GM18511 (cell line): ENCODE data around the gene GCN1.

ENCODE experiments used
- ATAC-seq: cut with Tn5 transposase; IDR thresholded peaks from one replicate; pipeline ENCODE4 v1.9.1; 2021; ENCODE audit warnings: mild to moderate bottlenecking, moderate library complexity; ENCODE audit not compliant: unreplicated experiment

Gene GCN1

DNA sequence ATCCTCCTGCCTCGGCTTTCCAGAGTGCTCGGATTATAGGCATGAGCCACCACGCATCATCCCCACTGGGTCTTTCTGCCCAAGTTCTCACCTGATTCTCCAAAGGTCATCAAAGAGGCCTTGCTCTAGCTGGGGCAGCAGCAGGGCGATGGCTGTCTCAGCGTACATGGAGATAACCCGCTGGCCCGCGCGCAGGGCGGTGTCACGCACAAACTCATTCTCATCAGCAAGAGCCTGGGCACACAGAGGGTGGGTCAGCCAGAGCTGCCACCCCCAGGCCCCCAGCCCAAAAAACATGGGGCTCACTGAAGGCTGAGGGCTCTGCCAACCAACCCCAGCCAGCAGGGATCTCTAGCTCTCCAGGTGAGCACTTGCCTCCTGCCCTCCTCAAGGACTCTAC, 50.3 kb downstream of the GCN1 start:
- ATAC-seq, result no peak

DNA sequence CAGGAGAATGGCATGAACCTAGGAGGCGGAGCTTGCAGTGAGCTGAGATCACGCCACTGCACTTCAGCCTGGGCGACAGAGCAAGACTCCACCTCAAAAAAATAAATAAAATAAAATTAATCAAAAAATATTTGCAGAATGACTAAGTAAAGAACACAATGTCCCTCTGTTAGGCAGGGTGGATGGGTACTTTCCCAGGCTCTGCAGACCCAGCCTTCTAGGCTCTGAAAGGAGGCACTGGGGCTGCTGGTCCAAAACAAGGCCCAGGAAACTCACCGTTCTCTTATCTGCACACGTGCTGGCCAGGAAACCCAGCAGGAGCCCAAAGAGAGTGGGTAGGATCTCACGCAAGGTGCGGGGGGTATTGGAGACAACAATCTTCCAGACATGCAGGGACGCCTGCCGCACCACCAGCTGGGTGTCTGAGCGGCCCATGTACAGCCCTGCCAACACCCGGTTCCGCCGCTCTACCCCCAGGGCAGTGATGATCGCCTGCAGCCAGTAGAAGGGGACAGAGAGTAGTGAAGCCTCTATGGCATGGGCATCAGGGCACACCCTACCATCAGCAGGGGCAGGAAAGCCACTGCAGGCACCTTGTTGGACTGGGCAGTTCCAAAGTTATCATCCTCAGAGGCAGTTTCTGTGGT, 52.2 kb downstream of the GCN1 start:
- no peak for ATAC-seq

DNA sequence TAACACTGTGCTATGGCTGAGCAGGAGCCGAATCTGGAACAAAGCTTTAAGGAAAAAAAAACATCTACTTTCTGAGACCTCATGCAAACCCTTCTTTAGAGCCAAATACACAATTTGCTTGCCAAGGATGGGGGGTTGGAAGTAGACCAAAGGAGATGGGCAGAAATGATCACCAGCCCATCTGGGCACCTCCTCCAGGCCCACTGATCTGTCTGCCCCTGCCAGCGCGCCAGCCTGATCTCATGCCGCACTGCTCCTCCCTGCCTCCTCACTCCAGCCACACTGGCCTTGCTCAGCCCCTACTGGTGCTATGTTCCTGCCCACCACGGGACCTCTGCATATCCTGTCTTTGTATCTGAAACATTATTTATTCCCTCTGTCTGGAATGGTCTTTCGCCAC, 53.2 kb downstream of the GCN1 start:
- ATAC-seq, result no peak

DNA sequence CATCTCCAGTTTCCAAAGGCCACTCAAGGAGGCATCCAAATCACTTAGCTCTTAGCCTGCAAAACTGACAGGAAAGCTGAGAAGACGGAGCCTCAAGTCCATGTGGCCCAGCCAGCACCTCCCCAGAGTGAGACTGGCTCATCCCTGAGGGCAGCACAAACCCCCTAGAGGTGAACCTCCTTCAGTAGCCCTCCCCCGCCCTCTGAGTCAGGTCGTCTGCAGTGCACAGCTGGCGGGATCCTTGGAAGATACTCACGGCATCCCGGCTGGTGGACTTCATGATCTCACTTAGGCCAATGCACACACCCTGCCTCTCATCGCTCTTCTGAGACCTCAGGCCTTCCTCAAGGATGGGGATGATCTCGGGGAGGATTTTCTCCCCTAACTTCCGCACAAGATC, 53.9 kb downstream of the GCN1 start:
- ATAC-seq, result no peak

DNA sequence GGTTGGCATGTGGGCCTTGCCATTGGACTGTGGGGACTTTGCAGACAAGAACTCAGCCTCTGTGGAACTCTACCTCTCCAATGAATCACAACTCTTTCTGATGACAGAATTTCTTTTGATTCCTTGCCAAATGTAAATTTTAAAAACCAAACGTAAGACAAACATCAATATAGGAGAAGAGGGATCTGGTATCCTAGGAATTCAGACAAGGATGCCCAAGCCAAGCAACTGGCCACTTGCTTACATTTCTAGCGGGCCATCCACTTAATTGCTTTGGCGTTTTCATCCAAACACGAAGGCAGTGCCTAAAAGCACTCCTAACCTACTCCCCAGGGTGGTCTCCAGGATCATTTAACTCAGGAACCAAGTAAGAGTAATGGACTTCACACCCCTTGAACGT, 54.6 kb downstream of the GCN1 start:
- no peak for ATAC-seq

DNA sequence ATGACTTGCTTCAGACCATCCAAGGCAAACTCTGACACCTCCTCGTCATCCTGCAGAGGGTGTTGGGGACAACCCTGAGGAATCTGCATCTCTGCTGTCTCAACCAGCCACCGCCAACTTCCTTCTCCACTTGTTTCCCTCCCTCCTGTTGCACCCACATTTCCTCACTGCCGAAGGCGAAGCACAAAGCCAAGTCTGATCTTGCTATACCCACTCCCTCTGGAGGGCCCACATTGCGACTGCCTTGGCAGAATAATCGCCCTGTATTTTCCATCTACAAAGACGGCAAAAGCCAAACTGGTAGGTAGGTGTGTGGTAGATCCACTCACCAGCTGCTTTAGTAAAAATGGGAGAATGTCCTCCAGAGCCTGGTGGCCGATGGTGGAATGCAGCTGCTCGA, 56.1 kb downstream of the GCN1 start:
- ATAC-seq, result no peak

DNA sequence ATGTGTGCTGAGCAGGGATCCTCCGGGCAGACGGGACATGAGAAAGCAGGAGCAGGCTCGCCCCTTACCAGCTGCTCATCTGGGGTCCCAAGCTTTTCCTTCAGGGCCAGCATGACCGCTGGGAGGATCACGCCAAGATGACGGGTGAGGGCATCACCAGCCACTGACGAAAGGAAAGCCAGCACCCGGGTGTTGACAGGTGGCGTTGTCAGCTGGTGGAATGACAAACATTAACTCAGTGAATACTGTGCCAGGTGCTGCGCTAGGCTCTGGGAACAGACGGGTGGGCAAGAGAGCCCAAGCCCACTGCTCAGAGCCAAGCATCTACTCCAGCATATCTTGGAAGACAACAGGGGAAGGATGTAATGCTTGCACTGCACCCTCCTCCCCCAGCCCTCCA, 56.7 kb downstream of the GCN1 start:
- ATAC-seq, result no peak

DNA sequence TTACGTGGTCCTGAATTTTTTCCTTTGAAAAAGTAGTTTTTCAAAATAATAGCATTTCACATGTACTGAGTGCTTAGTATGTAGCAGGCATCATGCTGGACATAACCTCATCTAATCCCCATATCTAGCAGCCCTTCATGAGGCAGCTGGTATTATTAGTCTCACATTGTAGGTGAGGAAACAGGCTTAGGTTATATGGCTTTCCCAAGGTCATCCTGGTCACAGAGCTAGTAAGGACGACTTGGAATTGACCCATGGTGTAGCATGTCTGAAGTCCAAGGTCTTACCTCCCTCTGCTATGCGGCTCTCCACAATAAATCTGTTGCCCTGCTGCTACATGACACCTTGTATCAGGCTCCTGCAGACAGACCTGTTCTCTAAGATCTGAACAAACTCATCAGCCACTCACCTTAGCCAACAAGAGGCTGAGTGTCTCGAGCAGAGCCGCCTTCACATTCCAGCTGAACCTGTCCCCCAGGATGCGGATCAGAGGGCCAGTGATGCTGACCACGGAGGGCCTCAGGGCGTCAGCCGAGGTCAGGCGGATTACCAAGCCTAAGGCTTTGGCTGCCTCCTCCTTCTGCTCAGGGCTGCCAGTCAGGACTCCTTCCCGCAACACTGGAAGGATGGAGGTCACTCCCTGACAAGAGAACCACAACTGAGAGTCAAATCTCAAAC, 58.3 kb downstream of the GCN1 start:
- no peak for ATAC-seq

DNA sequence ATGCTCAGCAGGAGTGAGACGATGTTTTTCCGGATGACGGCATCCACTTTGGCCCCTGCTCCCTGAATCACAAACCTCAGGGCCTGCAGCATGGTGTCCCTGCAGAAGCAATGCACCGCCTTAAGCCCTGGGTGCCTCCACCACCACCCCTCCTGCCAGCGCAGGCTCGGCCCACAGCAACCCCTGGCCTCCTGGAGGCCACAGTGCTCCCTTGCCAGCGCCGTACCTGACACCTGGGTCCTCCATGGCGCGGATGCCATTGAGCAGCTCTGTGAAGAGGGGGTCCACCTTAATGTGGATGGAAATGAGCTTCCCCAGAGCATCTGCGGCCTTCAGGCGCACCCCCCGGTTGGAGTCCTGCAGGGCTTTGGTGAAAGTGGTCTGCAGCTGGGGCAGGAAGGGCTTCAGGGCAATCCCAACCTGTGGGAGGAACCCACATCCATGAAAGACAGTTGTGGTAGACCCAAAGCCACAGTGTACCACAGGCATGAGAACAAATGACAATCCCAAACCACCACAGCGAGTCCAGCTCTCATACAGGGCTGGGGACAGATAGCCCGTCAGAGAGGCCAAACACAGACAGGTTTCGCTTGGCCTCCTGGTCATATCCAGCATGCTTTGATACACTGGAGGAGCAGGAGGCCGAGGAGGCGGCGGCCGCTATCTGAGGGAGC, 60.1 kb downstream of the GCN1 start:
- ATAC-seq, result no peak

DNA sequence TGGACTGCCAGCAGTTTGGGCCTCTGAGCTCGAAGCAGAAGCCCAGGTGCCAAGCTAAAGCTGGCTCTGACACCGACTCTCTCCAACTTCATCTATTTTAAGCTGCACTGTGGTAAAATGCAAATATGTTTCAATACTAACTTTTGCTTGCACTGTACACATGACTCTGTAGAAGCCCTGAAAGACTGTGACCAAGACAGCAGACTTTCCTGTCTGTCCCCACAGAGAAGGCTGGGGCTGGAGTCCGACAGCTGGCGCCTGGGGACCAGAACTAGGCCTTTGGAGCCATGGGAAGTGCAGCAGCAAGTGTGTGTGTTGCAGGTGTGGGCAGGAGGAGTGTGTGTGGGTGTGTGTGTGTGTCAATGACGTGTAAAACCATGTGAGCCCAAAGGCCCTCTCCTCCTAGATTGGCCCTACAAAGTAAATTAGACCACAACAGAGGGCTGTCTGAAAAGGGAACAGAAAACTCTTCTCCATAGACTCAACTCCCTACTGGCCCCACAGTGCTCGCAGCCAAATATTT, 61.6 kb downstream of the GCN1 start:
- ATAC-seq, result peak; percentile 97

DNA sequence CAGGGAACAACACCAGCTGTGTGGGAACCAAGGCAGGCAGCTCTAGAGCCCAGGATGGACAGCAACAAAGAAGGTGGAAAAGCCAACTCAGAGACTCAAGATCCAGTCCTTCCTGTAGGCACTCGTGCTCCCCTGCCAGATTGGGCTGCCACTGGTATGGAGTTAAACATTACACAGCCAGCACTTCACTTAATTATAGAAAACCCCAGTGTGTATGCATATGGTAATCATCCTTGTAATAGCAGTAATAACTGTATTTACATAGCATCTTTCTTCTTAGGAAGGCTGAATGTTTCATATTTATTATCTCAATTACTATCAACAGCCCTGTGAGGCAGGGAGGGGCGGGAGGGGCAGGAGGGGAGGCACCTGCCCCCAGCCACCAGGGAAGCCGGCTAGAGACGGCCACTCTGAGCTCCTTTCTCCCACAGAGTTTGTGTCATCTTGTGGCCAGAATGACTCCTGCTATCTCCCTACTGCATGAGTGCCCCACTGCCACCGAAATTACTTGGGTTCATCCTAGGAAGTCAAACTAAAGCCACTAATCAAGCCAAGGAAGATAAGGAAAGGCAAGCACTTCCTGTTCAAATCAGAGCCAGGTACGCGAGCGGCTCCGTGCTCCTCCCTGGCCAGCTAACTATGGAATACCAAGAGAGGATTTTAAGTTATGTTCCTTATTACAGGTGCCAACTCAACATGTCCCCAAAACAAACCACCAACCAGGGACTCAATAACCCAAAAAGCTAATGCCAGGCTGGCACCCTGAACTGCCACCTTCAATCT, 62.3 kb downstream of the GCN1 start:
- no peak for ATAC-seq

DNA sequence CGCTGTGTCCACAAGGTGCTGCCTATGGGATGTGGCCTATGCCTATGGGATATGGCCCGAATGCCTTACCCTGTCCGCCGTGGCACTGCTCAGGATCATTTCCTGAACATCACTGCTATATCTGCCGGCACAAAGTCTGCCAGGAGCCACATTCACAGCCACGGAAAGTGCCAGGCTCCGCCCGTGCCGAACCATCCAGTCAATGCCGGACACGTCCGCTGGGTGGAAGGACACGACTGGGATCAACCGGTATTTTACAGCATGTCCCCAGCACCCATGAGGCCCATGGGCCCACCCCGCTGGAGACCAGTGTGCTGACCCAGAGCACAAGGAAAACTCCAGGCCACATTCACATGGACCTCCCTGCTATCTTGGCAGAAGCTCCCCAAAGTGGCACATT, 63.4 kb downstream of the GCN1 start:
- ATAC-seq, result no peak

DNA sequence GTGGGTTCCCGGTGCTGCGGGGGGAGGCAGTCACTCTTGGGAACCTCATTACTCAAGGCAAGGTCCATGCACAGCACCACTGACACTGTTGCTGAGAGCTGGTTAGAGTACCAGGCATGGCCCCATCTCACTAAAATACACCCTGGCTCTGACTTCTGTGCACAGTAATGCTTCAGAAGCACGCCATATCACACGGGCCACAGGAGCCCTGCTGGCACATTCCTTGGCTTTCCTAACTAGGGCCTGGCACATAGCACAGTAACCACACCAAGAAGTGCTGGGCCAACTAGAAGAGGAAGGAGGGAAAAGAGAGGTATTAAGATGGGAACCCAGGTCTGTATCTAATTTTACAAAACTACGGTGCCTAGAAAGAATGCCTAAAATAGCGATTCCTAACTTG, 64.5 kb downstream of the GCN1 start:
- no peak for ATAC-seq

DNA sequence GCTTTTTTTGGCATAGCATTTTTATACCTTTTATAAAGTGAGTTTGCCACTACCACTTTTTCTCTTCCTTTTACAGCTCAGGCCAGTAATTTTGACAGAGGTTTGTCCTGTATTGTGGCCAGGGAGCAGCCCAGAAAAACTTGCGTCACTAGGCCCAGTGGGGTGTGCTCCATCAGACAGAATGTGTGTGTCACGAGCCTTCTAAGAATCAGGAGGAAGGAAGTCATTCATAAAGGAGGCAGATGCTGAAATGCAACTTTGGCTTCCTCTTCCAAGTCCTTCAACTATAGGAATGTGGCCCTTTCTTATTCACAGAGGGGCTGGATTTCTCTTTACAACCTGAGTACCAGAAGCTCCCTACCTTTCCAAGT, 67.9 kb downstream of the GCN1 start:
- no peak for ATAC-seq

DNA sequence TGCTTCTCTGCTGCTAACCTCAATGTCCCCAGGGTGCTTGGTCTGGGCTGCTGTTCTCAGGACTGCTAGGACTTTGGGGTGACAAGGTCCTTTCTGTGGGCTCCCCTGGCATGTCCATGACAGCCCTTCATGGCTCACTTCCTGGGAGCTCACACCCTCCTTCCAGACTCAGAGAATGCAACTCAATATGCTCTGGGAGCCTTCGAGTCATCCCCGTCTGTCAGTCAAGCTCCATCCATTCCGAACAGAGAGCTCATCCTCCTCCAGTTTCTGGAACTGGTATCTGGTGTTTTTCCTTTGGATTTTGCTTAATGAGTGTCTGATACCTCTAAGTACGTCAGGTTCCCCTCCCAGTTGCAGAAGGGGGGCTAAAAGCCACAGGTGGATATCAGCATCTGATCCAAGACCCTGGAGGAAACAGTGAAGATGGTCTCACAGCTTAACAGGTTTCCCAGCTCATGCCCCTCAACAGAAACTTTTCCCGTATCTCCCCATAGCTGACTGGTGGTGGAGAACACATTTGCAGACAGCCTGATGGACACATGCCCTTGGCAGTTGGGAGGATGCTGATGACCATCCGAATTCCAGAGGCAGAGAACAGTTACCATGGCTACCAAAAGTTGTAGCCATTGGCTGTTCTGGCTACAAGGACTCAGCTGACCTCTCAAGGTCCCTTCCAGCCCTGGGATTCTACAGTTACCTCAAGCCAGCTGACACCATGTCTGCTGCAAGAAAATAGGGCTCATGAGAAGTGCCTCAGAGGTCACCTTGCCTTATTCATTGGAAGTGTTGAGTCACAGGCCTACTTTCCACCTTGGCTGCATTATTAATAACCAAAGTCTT, 68.5 kb downstream of the GCN1 start:
- no peak for ATAC-seq

DNA sequence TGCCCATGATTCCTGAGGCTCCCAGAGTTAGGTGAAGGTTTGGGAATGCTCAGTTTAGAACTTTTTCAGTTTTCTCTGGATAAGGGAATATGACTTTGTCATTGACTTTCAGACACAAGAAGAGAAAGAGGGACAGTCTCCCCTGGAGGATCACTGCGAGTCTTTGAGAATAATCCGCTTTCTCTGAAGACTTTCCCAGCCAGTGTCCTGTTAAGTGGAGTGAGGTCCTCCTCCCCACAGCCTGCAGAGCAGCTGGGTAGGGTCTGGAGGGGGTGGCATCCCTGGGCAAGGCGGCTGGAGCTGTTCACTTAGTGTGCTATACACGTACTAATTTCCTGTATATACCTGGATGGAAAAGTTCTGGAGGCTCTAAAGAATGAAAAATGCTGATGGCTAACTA, 69.5 kb downstream of the GCN1 start:
- no peak for ATAC-seq

DNA sequence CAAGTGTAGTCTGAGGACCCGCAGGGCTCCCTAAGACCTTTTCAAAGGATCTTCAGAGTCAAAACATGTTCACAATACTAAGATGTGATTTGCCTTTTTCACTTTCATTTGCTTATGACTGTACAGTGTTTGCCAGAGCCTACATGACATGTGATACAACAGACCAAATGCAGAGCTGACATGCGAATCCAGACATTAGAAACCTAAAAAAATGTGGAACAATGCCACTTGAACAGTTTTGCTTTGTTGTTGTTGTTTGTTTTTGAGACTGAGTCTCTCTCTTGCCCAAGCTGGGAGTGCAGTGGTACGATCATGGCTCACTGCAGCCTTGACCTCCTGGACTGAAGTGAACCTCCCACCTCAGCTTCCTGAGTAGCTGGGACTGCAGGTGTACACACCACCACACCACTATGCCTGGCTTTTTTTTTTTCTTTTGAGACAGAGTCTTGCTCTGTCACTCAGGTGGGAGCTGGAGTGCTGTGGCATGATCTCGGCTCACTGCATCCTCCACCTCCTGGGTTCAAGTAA, 72.7 kb downstream of the GCN1 start:
- ATAC-seq, result peak; percentile 52

DNA sequence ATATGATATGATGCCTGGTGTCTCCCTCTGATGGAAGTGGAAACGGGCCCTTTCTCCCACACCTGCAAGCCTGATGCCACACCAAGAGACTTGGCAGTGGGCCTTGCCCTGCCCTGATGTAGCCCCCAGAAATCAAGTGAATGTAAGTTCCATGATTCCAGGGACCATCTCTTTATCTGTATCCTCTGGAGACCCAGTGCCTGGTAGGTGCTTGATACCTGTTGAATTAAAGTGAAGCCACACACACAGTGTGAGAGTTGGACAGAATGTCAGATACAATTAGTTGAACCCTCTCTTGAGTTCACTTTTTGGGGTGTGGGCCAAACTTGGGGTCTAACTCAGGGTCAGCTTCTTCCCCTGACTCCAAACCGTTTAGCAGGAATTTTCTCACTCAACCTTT, 73.2 kb downstream of the GCN1 start:
- no peak for ATAC-seq

DNA sequence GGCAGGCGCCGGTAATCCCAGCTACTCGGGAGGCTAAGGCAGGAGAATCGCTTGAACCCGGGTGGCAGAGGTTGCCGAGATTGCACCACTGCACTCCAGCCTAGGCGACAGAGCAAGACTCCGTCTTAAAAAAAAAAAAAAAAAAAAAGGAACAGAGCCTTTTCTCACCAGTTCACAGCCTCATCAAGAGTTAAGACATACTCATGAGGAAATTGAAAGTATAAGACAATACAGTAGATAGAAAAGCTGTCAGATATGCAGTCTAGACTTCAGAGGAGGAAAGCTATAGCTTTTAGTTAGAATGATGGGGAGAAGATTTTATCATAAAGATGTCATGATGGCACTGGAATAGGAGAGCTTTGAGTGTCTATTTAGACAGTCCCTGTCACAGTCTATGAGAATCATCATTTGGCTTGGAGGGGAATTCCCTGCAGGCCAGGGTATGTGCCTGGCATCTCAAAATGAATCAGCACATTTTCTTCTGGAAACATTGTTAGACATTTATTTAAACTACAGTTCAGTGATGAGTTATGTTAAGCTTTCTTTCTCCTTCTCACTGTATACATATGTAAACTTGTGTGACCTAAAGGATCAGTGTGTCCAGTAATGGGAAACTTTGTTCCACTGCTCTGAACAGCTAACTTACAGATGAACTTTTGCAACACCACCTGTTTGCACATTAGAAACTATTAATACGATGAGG, 75.1 kb downstream of the GCN1 start:
- ATAC-seq, result peak; percentile 33
